ENCODE results near the gene ERAS. TPM values are rescaled to one million over a fixed set of nuclear protein-coding genes. Genes with fewer than 3 reads are reported as not detected.

The ERAS gene
- total and polyA plus RNA-seq, 2 experiments from 2014 or later: 1.3 to 2.4 TPM

DNA sequence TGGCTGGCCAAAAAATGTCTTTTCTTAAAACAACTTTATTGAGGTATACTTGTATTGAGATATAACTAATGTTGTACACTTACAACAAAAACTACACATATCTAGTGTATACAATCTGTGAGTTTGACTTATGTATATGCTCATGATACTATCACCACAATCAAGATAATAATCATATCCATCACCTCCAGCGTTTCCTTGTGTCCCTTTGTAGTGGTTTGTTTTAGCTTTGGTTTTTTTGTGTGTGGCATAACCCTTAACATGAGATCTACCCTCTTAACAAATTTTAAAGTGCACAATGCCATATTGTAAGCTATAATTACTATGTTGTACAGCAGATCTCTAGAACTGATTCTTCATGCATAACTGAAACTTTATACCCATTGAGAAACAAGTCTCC is 22.5 kb downstream of the ERAS start:
- no peak for DNase-seq (ENCODE audit: low spot score)
- no peak overlapping the region for H3K4me3 Mint-ChIP-seq
- Histone ChIP-seq H4K20me1 (replicated peaks; ENCODE audit: insufficient read depth) (no peaks in the 10 kb centered on the region), H3K4me3 (no peak overlapping the region), H3K27ac (ENCODE audit: low read depth) (no peak overlapping the region), H3K79me2 (replicated peaks; ENCODE audit: insufficient read depth) (no peaks in the 10 kb centered on the region), H3K36me3 (ENCODE audit: insufficient read depth) (no peaks in the 10 kb centered on the region), H3K4me2 (no peak overlapping the region), H3K9me2 (ENCODE audit: insufficient read depth) (no peaks in the 10 kb centered on the region), H3K27me3 (ENCODE audit: insufficient read depth) (no peaks in the 10 kb centered on the region), H2AFZ (no peak overlapping the region), H3K4me1 (ENCODE audit: insufficient read depth) (no peaks in the 10 kb centered on the region), H3F3A (replicated peaks; ENCODE audit: low read depth) (no peaks in the 10 kb centered on the region)
- no peaks in the 10 kb centered on the region for H3K4me1 Mint-ChIP-seq
- peaks cover 2% of the 10 kb centered on the region for H3K27me3 Mint-ChIP-seq (ENCODE audit: insufficient read depth, low read depth, poor library complexity)
- ATAC-seq: no peak
- TF ChIP-seq EZH2phosphoT487 (IDR thresholded peaks at IDR 0.05; ENCODE audit: unreplicated experiment) (no peak), JUNB (IDR thresholded peaks at IDR 0.05; ENCODE audit: unreplicated experiment) (no peak), NANOG (IDR thresholded peaks at IDR 0.05; ENCODE audit: borderline replicate concordance) (no peak), CREB1 (CRISPR knock-in tag; IDR thresholded peaks at IDR 0.05; ENCODE audit: low read depth) (no peak)
- TF ChIP-seq, protein P1, sequence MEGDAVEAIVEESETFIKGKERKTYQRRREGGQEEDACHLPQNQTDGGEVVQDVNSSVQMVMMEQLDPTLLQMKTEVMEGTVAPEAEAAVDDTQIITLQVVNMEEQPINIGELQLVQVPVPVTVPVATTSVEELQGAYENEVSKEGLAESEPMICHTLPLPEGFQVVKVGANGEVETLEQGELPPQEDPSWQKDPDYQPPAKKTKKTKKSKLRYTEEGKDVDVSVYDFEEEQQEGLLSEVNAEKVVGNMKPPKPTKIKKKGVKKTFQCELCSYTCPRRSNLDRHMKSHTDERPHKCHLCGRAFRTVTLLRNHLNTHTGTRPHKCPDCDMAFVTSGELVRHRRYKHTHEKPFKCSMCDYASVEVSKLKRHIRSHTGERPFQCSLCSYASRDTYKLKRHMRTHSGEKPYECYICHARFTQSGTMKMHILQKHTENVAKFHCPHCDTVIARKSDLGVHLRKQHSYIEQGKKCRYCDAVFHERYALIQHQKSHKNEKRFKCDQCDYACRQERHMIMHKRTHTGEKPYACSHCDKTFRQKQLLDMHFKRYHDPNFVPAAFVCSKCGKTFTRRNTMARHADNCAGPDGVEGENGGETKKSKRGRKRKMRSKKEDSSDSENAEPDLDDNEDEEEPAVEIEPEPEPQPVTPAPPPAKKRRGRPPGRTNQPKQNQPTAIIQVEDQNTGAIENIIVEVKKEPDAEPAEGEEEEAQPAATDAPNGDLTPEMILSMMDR (conservative IDR thresholded peaks at IDR 0.05; ENCODE audit: low read depth in 2 of 2): no peak
- H3K9me3 Mint-ChIP-seq: peaks cover 18% of the 10 kb centered on the region
- peaks cover 7% of the 10 kb centered on the region; the same call in 2 of the 3 replicates for H3K36me3 Mint-ChIP-seq (ENCODE audit: low read depth)
- no peak overlapping the region for H3K27ac Mint-ChIP-seq

DNA sequence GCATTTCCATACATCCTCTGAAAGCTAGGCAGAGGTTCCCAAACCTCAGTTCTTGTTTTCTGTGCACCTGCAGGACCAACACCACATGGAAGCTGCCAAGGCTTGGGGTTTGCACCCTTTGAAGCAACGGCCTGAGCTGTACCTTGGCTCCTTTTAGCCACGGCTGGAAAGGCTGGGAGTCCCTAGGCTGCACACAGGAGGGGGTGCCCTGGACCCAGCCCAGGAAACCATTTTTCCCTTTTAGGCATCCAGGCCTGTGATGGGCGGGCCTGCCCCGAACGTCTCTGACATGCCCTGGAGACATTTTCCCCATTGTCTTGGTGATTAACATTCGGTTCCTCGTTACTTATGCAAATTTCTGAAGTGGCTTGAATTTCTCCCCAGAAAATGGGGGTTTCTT is 26.5 kb downstream of the ERAS start:
- Histone ChIP-seq H3F3A (replicated peaks; ENCODE audit: low read depth) (no peaks in the 10 kb centered on the region), H3K4me2 (no peak overlapping the region), H3K27ac (ENCODE audit: low read depth) (no peak overlapping the region), H3K9me2 (ENCODE audit: insufficient read depth) (no peaks in the 10 kb centered on the region), H3K36me3 (ENCODE audit: insufficient read depth) (no peaks in the 10 kb centered on the region), H3K4me3 (no peak overlapping the region), H4K20me1 (replicated peaks; ENCODE audit: insufficient read depth) (no peaks in the 10 kb centered on the region), H3K4me1 (ENCODE audit: insufficient read depth) (no peaks in the 10 kb centered on the region), H2AFZ (no peak overlapping the region), H3K27me3 (ENCODE audit: insufficient read depth) (no peaks in the 10 kb centered on the region), H3K79me2 (replicated peaks; ENCODE audit: insufficient read depth) (no peaks in the 10 kb centered on the region)
- Mint-ChIP-seq H3K27ac (no peak overlapping the region), H3K27me3 (ENCODE audit: insufficient read depth, low read depth, poor library complexity) (peaks cover 5% of the 10 kb centered on the region), H3K36me3 (ENCODE audit: low read depth) (peaks cover 8% of the 10 kb centered on the region; the same call in 2 of the 3 replicates), H3K9me3 (peaks cover 22% of the 10 kb centered on the region), H3K4me1 (peaks cover 6% of the 10 kb centered on the region), H3K4me3 (no peak overlapping the region)
- ATAC-seq: no peak
- no peak for DNase-seq (ENCODE audit: low spot score)
- TF ChIP-seq, protein P1 (conservative IDR thresholded peaks at IDR 0.05; ENCODE audit: low read depth in 2 of 2): no peak
- TF ChIP-seq, protein P2, sequence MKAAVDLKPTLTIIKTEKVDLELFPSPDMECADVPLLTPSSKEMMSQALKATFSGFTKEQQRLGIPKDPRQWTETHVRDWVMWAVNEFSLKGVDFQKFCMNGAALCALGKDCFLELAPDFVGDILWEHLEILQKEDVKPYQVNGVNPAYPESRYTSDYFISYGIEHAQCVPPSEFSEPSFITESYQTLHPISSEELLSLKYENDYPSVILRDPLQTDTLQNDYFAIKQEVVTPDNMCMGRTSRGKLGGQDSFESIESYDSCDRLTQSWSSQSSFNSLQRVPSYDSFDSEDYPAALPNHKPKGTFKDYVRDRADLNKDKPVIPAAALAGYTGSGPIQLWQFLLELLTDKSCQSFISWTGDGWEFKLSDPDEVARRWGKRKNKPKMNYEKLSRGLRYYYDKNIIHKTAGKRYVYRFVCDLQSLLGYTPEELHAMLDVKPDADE (IDR thresholded peaks at IDR 0.05): no peak
- TF ChIP-seq JUNB (IDR thresholded peaks at IDR 0.05; ENCODE audit: unreplicated experiment) (no peak), NANOG (IDR thresholded peaks at IDR 0.05; ENCODE audit: borderline replicate concordance) (no peak), STAT1 (IDR thresholded peaks at IDR 0.05; ENCODE audit: unreplicated experiment) (no peak), ZNF114 (CRISPR knock-in tag; IDR thresholded peaks at IDR 0.05) (no peak)
- TF ChIP-seq, protein P3, sequence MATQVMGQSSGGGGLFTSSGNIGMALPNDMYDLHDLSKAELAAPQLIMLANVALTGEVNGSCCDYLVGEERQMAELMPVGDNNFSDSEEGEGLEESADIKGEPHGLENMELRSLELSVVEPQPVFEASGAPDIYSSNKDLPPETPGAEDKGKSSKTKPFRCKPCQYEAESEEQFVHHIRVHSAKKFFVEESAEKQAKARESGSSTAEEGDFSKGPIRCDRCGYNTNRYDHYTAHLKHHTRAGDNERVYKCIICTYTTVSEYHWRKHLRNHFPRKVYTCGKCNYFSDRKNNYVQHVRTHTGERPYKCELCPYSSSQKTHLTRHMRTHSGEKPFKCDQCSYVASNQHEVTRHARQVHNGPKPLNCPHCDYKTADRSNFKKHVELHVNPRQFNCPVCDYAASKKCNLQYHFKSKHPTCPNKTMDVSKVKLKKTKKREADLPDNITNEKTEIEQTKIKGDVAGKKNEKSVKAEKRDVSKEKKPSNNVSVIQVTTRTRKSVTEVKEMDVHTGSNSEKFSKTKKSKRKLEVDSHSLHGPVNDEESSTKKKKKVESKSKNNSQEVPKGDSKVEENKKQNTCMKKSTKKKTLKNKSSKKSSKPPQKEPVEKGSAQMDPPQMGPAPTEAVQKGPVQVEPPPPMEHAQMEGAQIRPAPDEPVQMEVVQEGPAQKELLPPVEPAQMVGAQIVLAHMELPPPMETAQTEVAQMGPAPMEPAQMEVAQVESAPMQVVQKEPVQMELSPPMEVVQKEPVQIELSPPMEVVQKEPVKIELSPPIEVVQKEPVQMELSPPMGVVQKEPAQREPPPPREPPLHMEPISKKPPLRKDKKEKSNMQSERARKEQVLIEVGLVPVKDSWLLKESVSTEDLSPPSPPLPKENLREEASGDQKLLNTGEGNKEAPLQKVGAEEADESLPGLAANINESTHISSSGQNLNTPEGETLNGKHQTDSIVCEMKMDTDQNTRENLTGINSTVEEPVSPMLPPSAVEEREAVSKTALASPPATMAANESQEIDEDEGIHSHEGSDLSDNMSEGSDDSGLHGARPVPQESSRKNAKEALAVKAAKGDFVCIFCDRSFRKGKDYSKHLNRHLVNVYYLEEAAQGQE (IDR thresholded peaks at IDR 0.05; ENCODE audit: unreplicated experiment): no peak
